ENCODE results near the gene GALNT10. TPM values are rescaled to one million over a fixed set of nuclear protein-coding genes. Genes with fewer than 3 reads are reported as not detected.

GALNT10 gene
- polyA plus RNA-seq, 2 of the 4 experiments (the other 2 are of a cell fraction) = 110 to 156 TPM

Small RNAs within 50 kb of the gene (small RNA-seq; reads per million reads assigned to genes)
- gene MIR1294 = 9.5 to 396 (median 252) reads per million in 6 experiments
- gene RN7SL655P = 0 reads per million in 6 experiments

Other genes with a start within 250 kb of the GALNT10 start
- 19.0 and 21.3 TPM in 2 replicates for gene FAM114A2, start 151.8 kb upstream of the GALNT10 start, polyA plus RNA-seq (2011; rRNA removed)
- 14.6 to 15.6 TPM (median 15.5 TPM) in 3 replicates for gene FAM114A2, start 151.8 kb upstream of the GALNT10 start, polyA plus RNA-seq (2017; fragmentation: RNase III; extraction: RNeasy Plus Mini Kit Qiagen cat#74134 plus additional on column Dnase treatment)
- 38.9 and 46.9 TPM in 2 replicates for gene MFAP3, start 151.8 kb upstream of the GALNT10 start, polyA plus RNA-seq (2011; rRNA removed)
- gene MFAP3, start 151.8 kb upstream of the GALNT10 start, polyA plus RNA-seq (2017; fragmentation: RNase III; extraction: RNeasy Plus Mini Kit Qiagen cat#74134 plus additional on column Dnase treatment) = 23.9 to 26.2 TPM (median 25.1 TPM) in 3 replicates